Measurements from ENCODE around the gene GRIA3.

GRIA3 gene

GRCh38 chrX:123184219-123184865 is at the start of gene GRIA3:
Gene GRIA3 (plus strand): TSS chrX:123184278. CDS start chrX:123184536, 258 bp downstream.
- no peak for DNase-seq

GRCh38 chrX:123138473-123138872 is 45.6 kb upstream of the GRIA3 start:
- DNase-seq = no peak

GRCh38 chrX:123140454-123140853 is 43.6 kb upstream of the GRIA3 start:
- DNase-seq = no peak

GRCh38 chrX:123140904-123141303 is 43.2 kb upstream of the GRIA3 start:
- DNase-seq = no peak

- no peak for DNase-seq
Observed at GRCh38 chrX:123153846-123154335, 30.2 kb upstream of the GRIA3 start.

GRCh38 chrX:123155327-123155726 is 28.8 kb upstream of the GRIA3 start:
- DNase-seq = no peak

- no peak for DNase-seq
Observed at GRCh38 chrX:123157586-123157985, 26.5 kb upstream of the GRIA3 start.

GRCh38 chrX:123159403-123159802 is 24.7 kb upstream of the GRIA3 start:
- DNase-seq = no peak

- DNase-seq = no peak
Observed at GRCh38 chrX:123167621-123168020, 16.5 kb upstream of the GRIA3 start.

- DNase-seq = no peak
Observed at GRCh38 chrX:123169247-123169901, 14.7 kb upstream of the GRIA3 start.

- no peak for DNase-seq
Observed at GRCh38 chrX:123170546-123170945, 13.5 kb upstream of the GRIA3 start.

- DNase-seq = no peak
Observed at GRCh38 chrX:123171781-123172180, 12.3 kb upstream of the GRIA3 start.

- no peak for DNase-seq
Observed at GRCh38 chrX:123172869-123173268, 11.2 kb upstream of the GRIA3 start.

GRCh38 chrX:123173833-123174232 is 10.2 kb upstream of the GRIA3 start:
- no peak for DNase-seq

- no peak for DNase-seq
Observed at GRCh38 chrX:123175366-123176122, 8.5 kb upstream of the GRIA3 start.

GRCh38 chrX:123181233-123181914 is 2.7 kb upstream of the GRIA3 start:
- no peak for DNase-seq

GRCh38 chrX:123184866-123185276 is 793 bp downstream of the GRIA3 start:
- no peak for DNase-seq

- no peak for DNase-seq
Observed at GRCh38 chrX:123185721-123186120, 1.6 kb downstream of the GRIA3 start.

- DNase-seq = no peak
Observed at GRCh38 chrX:123186801-123187200, 2.7 kb downstream of the GRIA3 start.

- DNase-seq = no peak
Observed at GRCh38 chrX:123188081-123188480, 4.0 kb downstream of the GRIA3 start.

- DNase-seq = no peak
Observed at GRCh38 chrX:123189338-123189737, 5.3 kb downstream of the GRIA3 start.

GRCh38 chrX:123190096-123190495 is 6.0 kb downstream of the GRIA3 start:
- no peak for DNase-seq

- DNase-seq = no peak
Observed at GRCh38 chrX:123193101-123193500, 9.0 kb downstream of the GRIA3 start.
